Measurements from ENCODE around the gene EIF4EBP2.
A peak's percentile ranks its signal among the peaks of the same experiment; 100 is the strongest.

The EIF4EBP2 gene

GRCh38 chr10:70403483-70404035 is 386 bp upstream of the EIF4EBP2 start:
- Histone ChIP-seq H3K27me3 (ENCODE audit: control insufficient read depth, insufficient read depth, low read length) (no peaks in the 10 kb centered on the region), H3K4me1 (peaks cover 13% of the 10 kb centered on the region), H3K36me3 (ENCODE audit: control insufficient read depth, insufficient read depth, low read length) (no peaks in the 10 kb centered on the region), H3K4me2 (ENCODE audit: low read length) (peak overlapping the region; percentile 52), H3K9ac (peak overlapping the region; percentile 90), H3K27ac (peak overlapping the region; percentile 94), H3K9me3 (ENCODE audit: control insufficient read depth, low read length) (no peaks in the 10 kb centered on the region), H2AFZ (peak overlapping the region; percentile 89), H3K4me3 (ENCODE audit: low read depth, low read length) (peak overlapping the region; percentile 34), H3K79me2 (peaks cover 14% of the 10 kb centered on the region)
- TF ChIP-seq, protein P1, sequence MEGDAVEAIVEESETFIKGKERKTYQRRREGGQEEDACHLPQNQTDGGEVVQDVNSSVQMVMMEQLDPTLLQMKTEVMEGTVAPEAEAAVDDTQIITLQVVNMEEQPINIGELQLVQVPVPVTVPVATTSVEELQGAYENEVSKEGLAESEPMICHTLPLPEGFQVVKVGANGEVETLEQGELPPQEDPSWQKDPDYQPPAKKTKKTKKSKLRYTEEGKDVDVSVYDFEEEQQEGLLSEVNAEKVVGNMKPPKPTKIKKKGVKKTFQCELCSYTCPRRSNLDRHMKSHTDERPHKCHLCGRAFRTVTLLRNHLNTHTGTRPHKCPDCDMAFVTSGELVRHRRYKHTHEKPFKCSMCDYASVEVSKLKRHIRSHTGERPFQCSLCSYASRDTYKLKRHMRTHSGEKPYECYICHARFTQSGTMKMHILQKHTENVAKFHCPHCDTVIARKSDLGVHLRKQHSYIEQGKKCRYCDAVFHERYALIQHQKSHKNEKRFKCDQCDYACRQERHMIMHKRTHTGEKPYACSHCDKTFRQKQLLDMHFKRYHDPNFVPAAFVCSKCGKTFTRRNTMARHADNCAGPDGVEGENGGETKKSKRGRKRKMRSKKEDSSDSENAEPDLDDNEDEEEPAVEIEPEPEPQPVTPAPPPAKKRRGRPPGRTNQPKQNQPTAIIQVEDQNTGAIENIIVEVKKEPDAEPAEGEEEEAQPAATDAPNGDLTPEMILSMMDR (IDR thresholded peaks at IDR 0.05), result no peak

GRCh38 chr10:70404787-70405036 is 767 bp downstream of the EIF4EBP2 start:
- TF ChIP-seq, protein P1 (IDR thresholded peaks at IDR 0.05), result no peak
- H3K4me2 ChIP-seq (ENCODE audit: low read length), result peak overlapping the region; percentile 79
- H2AFZ ChIP-seq, result peak overlapping the region; percentile 89
- peaks cover 19% of the 10 kb centered on the region for H3K79me2 ChIP-seq
- no peaks in the 10 kb centered on the region for H3K9me3 ChIP-seq (ENCODE audit: control insufficient read depth, low read length)
- peak overlapping the region; percentile 69 for H3K4me3 ChIP-seq (ENCODE audit: low read depth, low read length)
- H3K27ac ChIP-seq, result peak overlapping the region; percentile 94
- H3K4me1 ChIP-seq, result peaks cover 13% of the 10 kb centered on the region
- no peaks in the 10 kb centered on the region for H3K36me3 ChIP-seq (ENCODE audit: control insufficient read depth, insufficient read depth, low read length)
- H3K9ac ChIP-seq, result peak overlapping the region; percentile 90
- no peaks in the 10 kb centered on the region for H3K27me3 ChIP-seq (ENCODE audit: control insufficient read depth, insufficient read depth, low read length)

- Histone ChIP-seq H3K36me3 (ENCODE audit: control insufficient read depth, insufficient read depth, low read length) (no peaks in the 10 kb centered on the region), H3K27me3 (ENCODE audit: control insufficient read depth, insufficient read depth, low read length) (no peaks in the 10 kb centered on the region), H2AFZ (peak overlapping the region; percentile 89), H3K4me2 (ENCODE audit: low read length) (peak overlapping the region; percentile 79), H3K9ac (peak overlapping the region; percentile 90), H3K4me1 (peaks cover 13% of the 10 kb centered on the region), H3K27ac (peak overlapping the region; percentile 94), H3K79me2 (peaks cover 23% of the 10 kb centered on the region), H3K9me3 (ENCODE audit: control insufficient read depth, low read length) (no peaks in the 10 kb centered on the region), H3K4me3 (ENCODE audit: low read depth, low read length) (peak overlapping the region; percentile 69)
- TF ChIP-seq, protein P1 (IDR thresholded peaks at IDR 0.05), result no peak
Observed at GRCh38 chr10:70405037-70405824, 1.3 kb downstream of the EIF4EBP2 start.

DNA sequence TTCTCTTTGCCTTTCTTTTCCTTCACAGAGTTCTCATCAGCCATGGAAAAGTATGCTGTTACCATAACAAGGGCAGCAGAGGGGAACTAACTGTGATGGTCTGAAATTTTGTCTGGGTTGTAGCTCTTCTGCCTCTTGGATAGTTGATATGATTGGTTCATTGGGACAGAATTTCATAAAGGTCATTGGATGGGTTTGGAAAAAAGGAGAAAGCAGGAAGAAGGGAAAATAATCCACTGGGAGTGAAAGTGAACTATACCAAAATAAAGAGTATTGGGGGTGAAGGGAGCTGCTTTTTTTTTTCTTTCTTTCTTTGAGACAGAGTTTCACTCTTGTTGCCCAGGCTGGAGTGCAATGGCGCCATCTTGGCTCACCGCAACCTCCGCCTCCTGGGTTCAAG is 5.8 kb downstream of the EIF4EBP2 start:
- no peaks in the 10 kb centered on the region for H3K36me3 ChIP-seq (ENCODE audit: control insufficient read depth, insufficient read depth, low read length)
- TF ChIP-seq, protein P1 (IDR thresholded peaks at IDR 0.05), result no peak
- peak overlapping the region; percentile 7 for H3K4me2 ChIP-seq (ENCODE audit: low read length)
- peaks cover 30% of the 10 kb centered on the region for H3K79me2 ChIP-seq
- H3K4me3 ChIP-seq (ENCODE audit: low read depth, low read length), result no peak overlapping the region
- no peaks in the 10 kb centered on the region for H3K9me3 ChIP-seq (ENCODE audit: control insufficient read depth, low read length)
- H3K27me3 ChIP-seq (ENCODE audit: control insufficient read depth, insufficient read depth, low read length), result no peaks in the 10 kb centered on the region
- no peak overlapping the region for H2AFZ ChIP-seq
- H3K9ac ChIP-seq, result no peak overlapping the region
- peaks cover 18% of the 10 kb centered on the region for H3K4me1 ChIP-seq
- H3K27ac ChIP-seq, result no peak overlapping the region

- TF ChIP-seq, protein P1 (IDR thresholded peaks at IDR 0.05), result no peak
- peaks cover 18% of the 10 kb centered on the region for H3K4me1 ChIP-seq
Observed at GRCh38 chr10:70410608-70411007, 6.7 kb downstream of the EIF4EBP2 start.

More at GRCh38 chr10:70410608-70411007, 6.7 kb downstream of the EIF4EBP2 start:
- Histone ChIP-seq H3K79me2 (peaks cover 30% of the 10 kb centered on the region), H3K9ac (no peak overlapping the region), H3K27me3 (ENCODE audit: control insufficient read depth, insufficient read depth, low read length) (no peaks in the 10 kb centered on the region), H2AFZ (no peak overlapping the region), H3K4me2 (ENCODE audit: low read length) (no peak overlapping the region), H3K4me3 (ENCODE audit: low read depth, low read length) (no peak overlapping the region), H3K9me3 (ENCODE audit: control insufficient read depth, low read length) (no peaks in the 10 kb centered on the region), H3K27ac (no peak overlapping the region), H3K36me3 (ENCODE audit: control insufficient read depth, insufficient read depth, low read length) (no peaks in the 10 kb centered on the region)
